GM12891 (cell line): ENCODE data around the gene STAB1.

Experiments
- PAX5 ChIP-seq: IDR thresholded peaks from 2 replicates; pipeline ENCODE4 v1.6.1; 2011; ENCODE audit warnings: low read length, moderate library complexity, mild to moderate bottlenecking; ENCODE audit not compliant: insufficient read depth, severe bottlenecking
- POLR2A ChIP-seq: IDR thresholded peaks from 2 replicates; pipeline ENCODE4 v1.6.1; 2011; ENCODE audit warnings: low read depth, low read length, control low read depth
- POLR2AphosphoS5 ChIP-seq: IDR thresholded peaks from 2 replicates; pipeline ENCODE4 v1.6.1; 2011; ENCODE audit warnings: low read depth, low read length, control low read depth
- TAF1 ChIP-seq: IDR thresholded peaks from 2 replicates; pipeline ENCODE4 v1.6.1; 2011; ENCODE audit warnings: low read depth, low read length, control low read depth

- no peak for TF ChIP-seq POLR2A
- TF ChIP-seq TAF1 = no peak
- no peak for TF ChIP-seq PAX5
- TF ChIP-seq POLR2AphosphoS5 = no peak
Measured at GRCh38 chr3:52535411-52536111, 40.4 kb downstream of the STAB1 start.
